ENCODE measurements around the gene ATG9A.
"Not testable (repeated sequence)": the region's sequence is repeated elsewhere in the genome, so short reads cannot be mapped to it uniquely, and the experiment has no call there.

ATG9A gene

GRCh38 chr2:219266232-219266631 is 36.8 kb upstream of the ATG9A start:
- TF ChIP-seq CTCF (IDR thresholded peaks at IDR 0.05; ENCODE audit: insufficient read depth, missing control alignments), result no peak
- no peak for DNase-seq (ENCODE audit: insufficient read length, low spot score)
- FAIRE-seq, result no peak

GRCh38 chr2:219261024-219261855 is 31.8 kb upstream of the ATG9A start:
- DNase-seq (ENCODE audit: insufficient read length, low spot score) (no peak), FAIRE-seq (no peak)
- TF ChIP-seq CTCF (IDR thresholded peaks at IDR 0.05; ENCODE audit: insufficient read depth, missing control alignments), result no peak

GRCh38 chr2:219258942-219259341 is 29.5 kb upstream of the ATG9A start:
- FAIRE-seq; DNase-seq (ENCODE audit: insufficient read length, low spot score): not testable (repeated sequence)

GRCh38 chr2:219254590-219255201 is 25.3 kb upstream of the ATG9A start:
- no peak for TF ChIP-seq CTCF (IDR thresholded peaks at IDR 0.05; ENCODE audit: insufficient read depth, missing control alignments)
- DNase-seq (ENCODE audit: insufficient read length, low spot score) (no peak), FAIRE-seq (no peak)

GRCh38 chr2:219253753-219254589 is 24.5 kb upstream of the ATG9A start, which contains the start of gene TUBA4A:
TSS of gene TUBA4A (minus strand) at chr2:219253918. CDS start at chr2:219253858, 60 bp downstream.
- TF ChIP-seq CTCF (IDR thresholded peaks at IDR 0.05; ENCODE audit: insufficient read depth, missing control alignments), result no peak
- FAIRE-seq, result no peak

GRCh38 chr2:219252900-219253752 is 23.7 kb upstream of the ATG9A start, which contains the start of gene TUBA4B:
TSS of gene TUBA4B (plus strand) at chr2:219253243. CDS start at chr2:219253408, 165 bp downstream.
- no peak for TF ChIP-seq CTCF (IDR thresholded peaks at IDR 0.05; ENCODE audit: insufficient read depth, missing control alignments)
- DNase-seq (ENCODE audit: insufficient read length, low spot score) (no peak), FAIRE-seq (no peak)

More at GRCh38 chr2:219253753-219254589, 24.5 kb upstream of the ATG9A start, which contains the start of gene TUBA4A:
- peak; percentile 93 for DNase-seq (ENCODE audit: insufficient read length, low spot score)

All from D721Med (cell line).